HL-60/S4 treated with phorbol 12-myristate 13-acetate at 8.2 ng/mL for 4 days and 3 days (cell line): ENCODE measurements around the gene KBTBD2.
"Not testable (repeated sequence)": the region's sequence is repeated elsewhere in the genome, so short reads cannot be mapped to it uniquely, and the experiment has no call there.

Experiments used
- in situ Hi-C: fragments of 300-500 bp; cut with MboI; formaldehyde crosslinking; loops from 2 replicates; pipeline ENCODE4 v1.15.0; 2022; ENCODE audit warnings: low sequenced_read_pairs

Gene KBTBD2

GRCh38 chr7:32893722-32894121 is 2.2 kb upstream of the KBTBD2 start:
- in situ Hi-C loops: no loop called here

- in situ Hi-C loops: no loop called here
Measured at GRCh38 chr7:32893207-32893524, 1.6 kb upstream of the KBTBD2 start.

GRCh38 chr7:32892521-32893206 is 1.1 kb upstream of the KBTBD2 start:
- in situ Hi-C loops: no loop called here

GRCh38 chr7:32891800-32892520 is 400 bp upstream of the KBTBD2 start:
- in situ Hi-C loops: no loop called here

- in situ Hi-C loops: no loop called here
Measured at GRCh38 chr7:32890793-32891042, 842 bp downstream of the KBTBD2 start.

DNA sequence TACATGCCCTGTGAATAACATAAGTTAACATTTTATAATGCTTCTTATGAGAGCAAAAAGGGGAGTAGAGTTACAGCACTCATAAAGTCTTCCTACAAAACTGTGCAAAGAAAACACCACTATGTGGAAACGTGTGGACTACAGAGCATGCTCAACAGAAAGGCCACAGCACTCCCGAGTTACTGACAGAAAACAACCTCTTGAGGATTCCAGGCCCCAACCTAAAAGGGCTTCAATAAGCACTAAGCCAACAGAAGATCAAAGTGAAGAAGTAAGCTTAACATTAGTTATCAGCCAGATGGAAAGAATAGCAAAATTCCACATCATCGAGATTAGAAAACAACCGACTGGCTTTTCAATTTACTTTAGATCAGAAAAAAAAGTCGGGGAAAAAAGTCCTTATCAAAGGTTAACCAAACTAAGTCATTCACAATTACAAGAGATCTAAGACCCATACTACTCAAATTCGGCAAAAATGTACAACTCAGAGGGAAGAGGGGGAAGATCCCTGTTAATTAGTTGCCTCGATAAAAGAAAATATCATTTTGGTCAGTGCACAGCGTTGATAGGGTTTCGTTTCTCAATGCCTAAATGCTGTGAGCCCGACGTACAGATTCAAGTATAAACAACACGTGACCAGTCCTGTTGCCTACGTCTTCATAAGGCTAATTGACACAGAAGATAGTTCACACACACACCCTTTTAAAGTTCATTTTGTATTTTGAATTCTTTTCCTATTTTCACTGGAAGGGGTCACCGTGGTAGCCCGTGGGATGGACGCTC is 1.4 kb downstream of the KBTBD2 start:
- in situ Hi-C loops: no loop called here

- in situ Hi-C loops: no loop called here
Measured at GRCh38 chr7:32888505-32888904, 3.1 kb downstream of the KBTBD2 start.

DNA sequence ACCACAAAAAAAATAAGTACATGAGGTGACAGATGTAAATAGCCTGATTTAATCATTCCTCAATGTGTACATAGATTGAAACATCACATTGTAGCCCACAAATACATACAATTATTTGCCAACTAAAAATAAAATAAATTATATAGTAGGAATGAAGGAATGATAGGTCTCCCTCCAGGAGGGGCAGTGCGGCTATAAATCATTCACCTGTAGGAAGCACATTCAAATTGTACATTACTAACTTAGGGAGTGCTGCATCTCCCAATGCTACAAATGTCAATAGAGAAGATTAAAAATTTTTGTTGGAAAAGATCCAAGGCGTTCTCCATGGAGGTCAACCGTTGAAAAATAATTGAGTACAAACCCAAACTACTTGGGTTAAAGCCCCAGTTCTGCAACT is 4.2 kb downstream of the KBTBD2 start:
- in situ Hi-C loops: no loop called here

DNA sequence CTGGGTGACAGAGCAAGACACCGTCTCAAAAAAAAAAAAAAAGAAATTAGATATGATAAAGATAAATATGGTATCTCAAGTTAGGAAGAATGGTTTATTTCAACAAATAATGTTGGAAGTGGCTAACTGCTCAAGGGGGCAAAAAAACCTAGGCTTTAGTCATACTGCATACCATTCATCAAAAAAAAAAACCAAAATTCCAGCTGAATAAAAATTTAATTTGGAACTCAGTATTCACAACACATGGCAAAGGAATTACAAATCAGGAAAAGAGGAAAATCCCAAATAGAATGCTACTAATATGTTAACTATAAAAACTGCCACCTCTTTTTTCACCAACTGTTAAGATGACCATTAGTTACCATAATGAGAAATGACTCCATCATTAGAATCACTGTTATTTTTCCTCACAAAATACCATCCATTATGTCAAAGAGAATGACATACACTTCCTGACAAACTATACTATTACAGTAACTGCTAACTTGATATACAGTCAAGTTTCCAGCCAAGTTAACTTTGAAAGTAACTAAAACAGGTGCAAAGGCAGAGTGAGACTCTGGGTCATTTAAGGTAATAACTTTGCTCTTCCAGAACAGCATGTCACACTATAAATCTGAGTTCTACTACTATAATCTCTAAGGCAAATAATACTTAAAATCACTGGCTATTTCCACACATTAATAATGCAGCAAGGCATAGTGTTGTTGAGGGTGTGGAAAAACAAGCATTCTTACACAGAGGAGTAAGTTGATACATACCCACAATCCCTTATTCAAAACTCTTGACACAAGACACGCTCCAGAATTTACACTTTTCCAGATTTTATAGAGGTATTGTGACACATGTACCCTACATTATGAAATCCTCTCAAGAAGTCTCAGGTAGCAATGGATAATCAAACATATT is 10.2 kb downstream of the KBTBD2 start:
- in situ Hi-C loops: no loop called here

DNA sequence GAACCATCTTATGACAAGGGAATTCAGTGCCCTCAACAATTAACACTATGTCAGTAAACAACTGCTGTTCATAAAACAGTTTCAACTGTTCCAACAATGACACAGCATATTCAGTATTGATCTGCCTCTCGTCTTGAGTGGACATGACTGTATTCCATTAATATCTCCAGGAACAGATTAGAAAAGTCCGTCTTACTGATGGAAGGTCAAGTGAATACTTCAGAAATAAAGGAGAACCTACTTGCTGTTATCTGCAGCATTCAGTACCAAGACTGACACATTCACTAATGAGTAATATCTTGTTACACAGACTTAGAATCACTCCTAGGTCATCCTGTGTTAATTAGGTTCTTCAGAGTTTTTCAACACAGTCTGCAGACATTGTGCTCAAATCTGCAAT is 12.1 kb downstream of the KBTBD2 start:
- in situ Hi-C loops: no loop called here

- in situ Hi-C loops: not testable (repeated sequence)
Measured at GRCh38 chr7:32878023-32878422, 13.5 kb downstream of the KBTBD2 start.

DNA sequence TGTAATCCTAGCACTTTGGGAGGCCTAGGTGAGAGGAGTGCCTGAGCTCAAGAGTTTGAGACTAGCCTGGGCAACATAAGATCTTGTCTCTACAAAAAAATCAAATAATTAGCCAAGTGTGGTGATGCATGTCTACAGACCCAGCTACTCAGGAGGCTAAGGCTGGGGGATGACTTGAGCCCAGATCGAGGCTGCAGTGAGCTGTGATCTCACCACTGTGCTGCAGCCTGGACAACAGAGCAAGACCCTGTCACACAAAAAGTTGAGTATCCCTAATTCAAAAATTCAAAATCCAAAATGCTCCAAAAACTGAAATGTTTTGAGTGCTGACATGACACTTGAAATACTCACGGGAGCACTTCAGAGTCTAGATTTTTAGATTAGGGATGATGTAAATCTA is 19.1 kb downstream of the KBTBD2 start:
- in situ Hi-C loops: no loop called here

- in situ Hi-C loops: no loop called here
Measured at GRCh38 chr7:32871624-32872371, 19.8 kb downstream of the KBTBD2 start.

DNA sequence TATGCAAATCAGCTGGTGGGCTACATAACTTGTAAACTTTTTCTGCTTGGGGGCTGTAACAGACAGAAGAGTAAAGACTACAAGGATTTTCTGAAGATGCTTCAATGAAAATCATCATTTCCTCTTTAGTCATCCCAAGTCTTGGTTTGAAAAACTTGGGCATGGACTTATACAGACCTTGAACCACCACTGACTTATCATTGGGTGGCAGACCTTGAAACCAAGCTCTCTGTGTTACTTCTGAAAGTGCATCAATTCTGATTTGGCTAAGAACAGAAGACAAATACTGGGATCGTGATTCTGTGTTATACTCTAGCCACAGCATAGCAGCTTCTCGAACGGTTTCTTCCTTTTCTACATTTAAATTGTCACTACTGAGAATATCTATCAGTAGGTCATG is 21.3 kb downstream of the KBTBD2 start:
- in situ Hi-C loops: no loop called here

DNA sequence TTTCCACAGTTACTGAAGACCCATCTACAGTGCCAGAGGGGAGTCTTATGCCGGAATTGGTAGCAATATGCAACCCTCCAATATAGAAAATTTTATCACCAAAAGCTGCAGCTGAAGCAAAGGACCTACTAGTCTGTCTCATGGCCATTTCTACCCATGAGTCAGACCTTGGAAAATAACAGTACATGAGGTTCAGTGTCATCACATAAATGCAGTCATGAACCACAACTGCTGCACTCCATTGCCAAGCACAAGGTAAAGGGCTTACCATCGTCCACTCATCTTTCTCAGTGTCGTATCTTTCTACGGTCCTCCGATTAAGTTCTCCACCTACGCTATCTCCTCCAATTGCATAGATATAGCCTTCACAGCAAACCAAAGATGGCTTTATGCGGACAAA is 21.8 kb downstream of the KBTBD2 start:
- in situ Hi-C loops: no loop called here

DNA sequence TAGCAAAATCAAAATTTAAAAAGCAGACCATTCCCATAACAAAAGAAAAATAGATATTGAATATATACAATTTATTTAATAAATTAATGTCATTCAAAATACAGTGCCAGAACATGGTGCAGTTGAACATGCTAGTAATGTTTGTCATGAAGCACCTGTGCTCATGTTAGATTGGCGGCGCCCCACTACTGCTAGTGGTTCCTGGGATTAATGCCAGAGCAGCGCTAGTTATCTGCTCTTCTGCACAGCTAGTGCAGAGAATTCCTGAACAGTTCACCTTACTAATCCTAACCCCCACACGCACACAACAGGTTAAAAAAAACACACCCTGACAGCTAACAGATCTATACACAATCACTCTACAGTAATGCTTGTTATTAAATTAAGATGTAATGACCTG is 23.4 kb downstream of the KBTBD2 start:
- in situ Hi-C loops: no loop called here

DNA sequence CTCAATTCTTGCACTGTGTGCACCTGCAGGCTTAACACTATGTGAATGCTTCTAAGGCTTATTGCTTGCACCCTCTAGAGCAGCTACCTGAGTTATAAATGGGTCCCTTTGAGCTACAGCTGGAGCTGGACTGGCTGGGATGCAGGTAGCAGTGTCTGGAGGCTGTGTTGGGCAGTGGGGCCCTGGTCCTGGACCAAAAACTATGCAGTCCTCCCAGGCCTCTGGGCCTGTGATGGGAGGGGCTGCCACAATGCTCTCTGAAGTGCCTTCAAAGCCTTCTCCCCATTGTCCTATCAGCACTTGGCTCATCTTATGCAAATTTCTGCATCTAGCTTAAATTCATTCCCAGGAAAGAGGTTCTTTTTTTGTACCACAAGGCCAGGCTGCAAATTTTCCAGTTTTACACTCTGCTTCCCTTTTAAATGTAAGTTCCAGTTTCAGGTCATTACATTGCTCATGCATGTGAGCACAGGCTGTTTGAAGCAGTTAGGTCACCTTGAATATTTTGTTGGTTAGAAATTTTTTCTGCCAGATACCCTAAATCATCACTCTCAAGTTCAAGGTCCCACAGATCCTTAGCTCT is 26.0 kb downstream of the KBTBD2 start:
- in situ Hi-C loops: no loop called here

DNA sequence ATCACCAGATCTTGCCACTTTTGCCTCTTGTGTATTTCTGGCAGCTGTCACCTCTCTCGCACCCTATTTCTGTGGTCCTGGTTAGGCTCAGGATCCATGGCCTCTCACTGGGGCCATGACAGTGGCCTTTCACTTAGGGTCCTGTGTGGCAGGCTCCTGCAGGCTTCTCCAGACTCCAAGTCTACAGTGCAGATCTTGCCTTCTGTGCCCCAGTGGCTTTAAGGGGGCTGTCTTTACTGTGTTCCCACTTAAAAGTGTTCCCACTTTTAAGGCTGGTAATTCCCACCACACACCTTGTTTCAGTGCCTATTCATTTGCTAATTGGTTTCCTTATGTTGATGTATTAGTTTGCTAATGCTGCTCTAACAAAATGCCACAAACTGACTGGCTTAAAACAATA is 27.7 kb downstream of the KBTBD2 start:
- in situ Hi-C loops: not testable (repeated sequence)

DNA sequence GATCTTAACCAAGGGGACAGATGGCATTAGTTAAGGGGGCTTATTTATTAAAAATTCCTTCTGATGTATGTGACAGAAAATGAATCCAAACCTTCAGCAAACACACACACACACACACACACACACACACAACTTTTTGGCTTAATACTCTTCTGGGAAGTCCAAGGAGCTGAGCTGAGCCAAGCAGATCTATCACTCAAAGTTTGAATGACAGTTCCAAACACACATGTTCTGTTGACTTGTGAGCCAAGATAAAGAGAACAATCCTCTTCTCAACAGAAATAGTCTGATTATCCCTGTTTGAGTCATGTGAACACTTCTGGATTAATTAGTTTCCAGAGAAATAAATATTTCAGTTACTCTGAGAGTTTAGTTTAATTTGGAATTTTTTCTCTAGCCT is 31.5 kb downstream of the KBTBD2 start:
- in situ Hi-C loops: no loop called here

- in situ Hi-C loops: no loop called here
Measured at GRCh38 chr7:32858648-32859047, 32.9 kb downstream of the KBTBD2 start.
